Measurements from ENCODE around the gene TRIM73.
"Not testable (repeated sequence)": the region's sequence is repeated elsewhere in the genome, so short reads cannot be mapped to it uniquely, and the experiment has no call there.

Gene TRIM73

DNA sequence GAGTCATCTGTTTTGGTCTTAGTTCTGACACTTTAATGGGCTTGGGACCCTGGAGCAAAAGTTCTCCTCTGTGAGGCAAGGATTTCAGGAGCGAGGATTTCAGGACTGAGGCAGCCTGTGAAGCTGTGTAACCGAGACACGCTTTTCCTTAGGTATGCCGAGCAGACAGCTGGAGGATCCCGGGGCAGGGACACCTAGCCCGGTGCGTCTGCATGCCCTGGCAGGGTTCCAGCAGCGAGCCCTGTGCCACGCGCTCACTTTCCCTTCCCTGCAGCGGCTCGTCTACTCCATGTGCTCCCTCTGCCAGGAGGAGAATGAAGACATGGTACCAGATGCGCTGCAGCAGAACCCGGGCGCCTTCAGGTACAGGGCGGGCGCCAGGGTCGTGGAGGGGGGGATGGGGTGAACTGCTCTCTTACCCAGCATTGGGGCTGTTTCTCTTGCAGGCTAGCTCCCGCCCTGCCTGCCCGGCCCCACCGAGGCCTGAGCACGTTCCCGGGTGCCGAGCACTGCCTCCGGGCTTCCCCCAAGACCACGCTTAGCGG is 20.5 kb downstream of the TRIM73 start:
- DNase-seq (ENCODE audit: low read depth in 2 of 2), result not testable (repeated sequence)

DNA sequence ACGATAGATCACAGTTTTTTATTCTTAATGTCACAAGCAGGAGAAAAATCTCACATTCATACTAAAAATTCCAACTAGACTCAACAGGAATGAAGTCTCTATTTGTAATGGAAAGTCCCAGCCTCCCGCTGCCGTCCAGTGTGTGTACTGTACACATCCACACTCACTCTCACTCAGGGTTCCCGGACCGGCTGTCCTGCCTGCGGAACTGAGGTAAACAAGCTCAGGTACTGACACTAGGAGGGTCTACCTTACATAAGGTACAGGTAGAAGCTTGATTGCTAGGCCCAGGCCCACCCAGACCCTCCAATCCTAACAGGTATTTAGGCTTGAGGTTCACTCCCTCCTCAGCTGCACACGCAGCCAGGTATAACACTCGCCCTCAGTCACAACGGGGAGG is 21.4 kb downstream of the TRIM73 start:
- not testable (repeated sequence) for DNase-seq (ENCODE audit: low read depth in 2 of 2)

DNA sequence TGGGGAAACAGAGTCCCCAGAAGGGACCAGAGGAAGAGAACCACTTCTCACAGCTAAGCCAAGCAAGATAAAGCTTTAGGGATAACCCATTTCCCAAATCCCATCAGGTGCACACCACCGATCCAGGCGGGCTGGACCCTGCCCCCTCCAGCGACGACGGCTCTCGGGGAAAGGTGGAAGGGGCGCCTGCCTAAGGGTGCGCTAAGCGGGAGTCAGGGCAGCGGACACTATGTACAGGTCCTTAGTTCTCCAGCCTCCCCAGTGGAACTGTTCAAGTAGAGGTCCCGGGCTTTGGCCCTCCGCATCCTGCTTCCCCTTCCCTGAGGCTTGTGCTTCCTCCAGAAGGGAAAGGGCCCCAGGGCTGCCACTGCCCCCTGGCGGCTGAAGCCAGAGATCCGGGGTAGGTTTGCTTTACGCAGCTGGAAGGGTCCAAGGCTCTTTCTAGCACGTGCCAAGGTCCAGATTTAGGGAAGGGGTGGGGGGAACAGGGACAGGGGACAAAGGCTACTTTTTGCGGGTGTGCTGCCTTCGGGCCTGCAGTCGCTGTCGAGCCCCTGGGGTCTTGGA is 22.9 kb downstream of the TRIM73 start:
- not testable (repeated sequence) for DNase-seq (ENCODE audit: low read depth in 2 of 2)

DNA sequence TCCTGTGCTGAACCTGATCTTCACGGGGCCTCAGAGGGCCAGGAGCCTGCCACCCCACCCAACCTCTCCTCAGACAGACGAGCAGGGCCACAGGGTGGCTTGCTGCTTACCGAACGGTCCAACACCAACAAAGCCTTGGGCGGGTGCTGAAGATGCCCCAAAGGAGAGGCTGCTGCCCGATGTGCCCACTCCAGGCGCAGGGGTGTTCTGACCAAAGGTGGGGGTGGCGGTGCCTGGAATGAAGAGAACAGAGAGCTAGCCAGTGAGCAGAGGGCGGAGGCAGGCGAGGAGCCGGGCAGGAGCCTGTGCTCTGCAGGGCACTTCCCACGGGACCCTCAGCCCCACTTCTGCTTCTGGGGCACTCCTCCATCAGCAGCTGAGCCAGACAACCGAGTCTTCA is 23.8 kb downstream of the TRIM73 start:
- not testable (repeated sequence) for DNase-seq (ENCODE audit: low read depth in 2 of 2)

DNA sequence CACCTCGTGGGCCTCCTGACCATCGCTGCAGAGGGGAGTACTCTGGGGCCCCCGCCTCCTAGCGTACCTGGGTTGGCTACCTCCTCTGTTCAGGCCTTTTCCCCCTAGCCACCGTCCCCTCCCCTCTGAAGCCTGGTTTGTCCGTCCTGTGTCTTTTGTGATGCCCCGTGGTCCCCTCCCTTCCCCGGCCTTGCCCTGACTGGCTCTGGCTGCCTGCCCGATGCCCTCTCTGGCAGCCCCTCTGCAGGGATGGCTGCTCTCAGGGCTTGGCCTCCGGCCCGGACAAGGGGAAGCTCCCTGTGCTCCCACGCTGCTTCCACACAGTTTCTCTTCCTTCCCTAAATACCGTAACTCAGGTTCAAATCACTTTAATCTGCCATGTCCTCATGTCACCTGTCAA is 24.3 kb downstream of the TRIM73 start:
- DNase-seq (ENCODE audit: low read depth in 2 of 2), result not testable (repeated sequence)

DNA sequence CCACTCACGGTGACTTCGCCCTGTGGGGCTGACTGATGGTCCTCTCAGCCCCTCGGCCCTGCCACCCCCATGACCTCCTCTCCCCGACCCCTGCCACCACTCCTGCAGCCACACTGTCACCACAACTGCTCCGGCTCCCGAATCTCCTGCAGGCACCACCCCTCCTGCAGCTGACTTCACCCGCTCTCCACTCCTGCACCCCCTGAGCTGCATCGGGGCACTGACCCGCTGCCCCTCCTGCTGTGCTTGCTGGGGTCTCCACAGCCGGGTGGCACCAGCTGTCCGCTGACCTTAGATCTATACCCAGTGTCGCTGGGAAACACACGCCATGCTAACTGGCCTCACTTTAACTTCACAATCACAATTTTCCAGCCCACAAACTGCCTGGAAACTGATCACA is 24.7 kb downstream of the TRIM73 start:
- not testable (repeated sequence) for DNase-seq (ENCODE audit: low read depth in 2 of 2)

DNA sequence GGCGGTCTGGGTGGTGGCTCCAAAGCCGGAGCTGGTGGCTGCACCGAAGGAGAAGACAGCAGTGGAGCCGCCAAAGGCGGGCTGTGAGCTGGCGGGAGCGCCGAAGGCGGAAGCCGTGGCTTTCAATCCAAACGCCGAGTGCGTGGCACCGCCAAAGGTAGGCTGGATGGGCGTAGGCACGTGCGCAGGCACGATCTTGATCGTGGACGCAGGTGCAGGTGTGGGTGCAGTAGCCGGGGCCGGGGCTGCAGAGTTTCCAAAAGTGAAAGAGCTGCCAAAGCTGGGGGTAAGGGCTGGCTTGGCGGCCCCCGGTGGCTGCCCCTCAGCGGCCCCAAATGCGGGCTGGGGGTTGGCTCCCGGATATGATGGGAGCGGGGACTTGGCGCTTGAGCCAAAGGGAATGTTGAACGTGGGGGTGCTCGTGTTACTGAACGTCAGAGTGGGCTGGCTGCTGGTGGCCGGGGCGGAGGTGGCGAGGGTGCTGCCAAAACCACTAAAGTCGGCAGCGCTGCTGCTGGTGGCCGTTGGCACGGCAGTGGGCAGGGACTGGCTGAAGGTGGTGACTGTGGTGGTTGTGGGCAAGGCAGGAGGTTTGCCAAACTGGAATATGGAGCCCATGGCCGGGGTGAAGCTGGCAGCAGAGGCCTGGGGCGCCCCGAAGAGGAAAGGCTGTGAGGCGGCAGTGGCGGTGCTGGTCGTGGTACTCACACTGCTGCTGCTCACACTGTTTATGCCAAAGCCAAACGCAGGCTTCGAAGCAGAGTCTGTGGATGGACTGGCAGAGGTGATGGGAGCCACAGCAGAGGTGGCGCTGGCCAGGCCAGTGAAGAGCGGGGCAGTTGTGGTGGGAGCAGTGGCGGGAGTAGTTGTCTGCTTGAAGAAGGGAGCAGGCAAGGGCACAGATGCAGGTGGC is 26.6 kb downstream of the TRIM73 start:
- DNase-seq (ENCODE audit: low read depth in 2 of 2), result not testable (repeated sequence)

DNA sequence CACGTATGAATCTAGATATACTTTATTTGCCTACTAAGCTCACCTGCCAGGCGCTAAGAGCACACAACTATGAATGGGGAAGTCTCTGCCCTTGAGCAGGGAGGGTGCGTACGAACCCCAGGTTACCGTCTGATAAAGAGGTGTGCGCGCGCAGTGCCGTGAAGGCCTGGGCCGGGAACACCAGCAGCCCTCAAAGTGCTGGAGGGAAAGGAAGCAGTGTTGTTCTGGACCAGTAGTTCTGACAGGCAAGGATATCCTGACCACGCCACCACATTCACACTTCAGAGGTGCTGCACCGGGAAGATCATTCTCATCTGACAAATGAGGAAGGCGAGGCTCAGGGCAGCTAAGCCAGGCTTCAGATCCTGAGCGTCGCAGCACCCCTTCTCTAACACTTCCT is 28.1 kb downstream of the TRIM73 start:
- DNase-seq (ENCODE audit: low read depth in 2 of 2), result not testable (repeated sequence)

DNA sequence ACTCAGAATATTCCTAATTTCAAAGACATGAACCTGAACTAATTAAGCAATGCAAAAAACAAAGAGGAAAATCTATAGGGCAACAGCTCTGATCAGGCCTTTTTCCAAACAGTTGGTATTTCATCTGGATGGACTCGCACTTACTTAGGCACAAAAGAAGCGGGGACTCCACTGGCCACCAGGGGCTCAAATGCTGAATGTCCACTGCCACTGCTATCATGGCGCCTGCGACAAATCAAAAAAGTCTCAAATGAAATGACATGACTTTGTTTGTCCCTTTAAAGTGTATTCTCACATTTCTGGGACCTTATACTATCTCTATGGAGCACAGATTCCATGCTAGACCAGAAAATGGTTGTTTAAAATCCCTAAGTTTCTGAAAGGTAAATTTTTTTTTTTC is 43.6 kb downstream of the TRIM73 start:
- DNase-seq (ENCODE audit: low read depth in 2 of 2), result not testable (repeated sequence)

DNA sequence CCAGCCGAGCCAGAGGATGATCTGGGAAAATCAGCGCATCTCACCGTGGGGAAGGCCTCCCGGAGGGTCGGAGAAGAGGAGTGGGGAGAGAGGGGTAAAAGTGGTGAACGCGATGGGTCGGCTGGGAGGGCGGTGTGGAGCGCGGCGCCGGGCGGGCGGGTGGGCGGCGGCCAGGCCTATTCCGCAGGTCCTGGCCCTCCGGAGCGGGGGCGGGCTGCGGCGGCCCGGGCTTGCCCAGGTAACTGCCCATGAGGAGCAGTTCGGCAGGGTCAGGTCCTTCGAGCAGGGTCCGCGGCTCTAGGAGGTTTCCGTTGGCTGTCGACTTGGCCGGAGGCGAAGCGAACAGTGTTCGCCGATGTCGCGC is 46.7 kb downstream of the TRIM73 start:
- DNase-seq (ENCODE audit: low read depth in 2 of 2), result not testable (repeated sequence)

DNA sequence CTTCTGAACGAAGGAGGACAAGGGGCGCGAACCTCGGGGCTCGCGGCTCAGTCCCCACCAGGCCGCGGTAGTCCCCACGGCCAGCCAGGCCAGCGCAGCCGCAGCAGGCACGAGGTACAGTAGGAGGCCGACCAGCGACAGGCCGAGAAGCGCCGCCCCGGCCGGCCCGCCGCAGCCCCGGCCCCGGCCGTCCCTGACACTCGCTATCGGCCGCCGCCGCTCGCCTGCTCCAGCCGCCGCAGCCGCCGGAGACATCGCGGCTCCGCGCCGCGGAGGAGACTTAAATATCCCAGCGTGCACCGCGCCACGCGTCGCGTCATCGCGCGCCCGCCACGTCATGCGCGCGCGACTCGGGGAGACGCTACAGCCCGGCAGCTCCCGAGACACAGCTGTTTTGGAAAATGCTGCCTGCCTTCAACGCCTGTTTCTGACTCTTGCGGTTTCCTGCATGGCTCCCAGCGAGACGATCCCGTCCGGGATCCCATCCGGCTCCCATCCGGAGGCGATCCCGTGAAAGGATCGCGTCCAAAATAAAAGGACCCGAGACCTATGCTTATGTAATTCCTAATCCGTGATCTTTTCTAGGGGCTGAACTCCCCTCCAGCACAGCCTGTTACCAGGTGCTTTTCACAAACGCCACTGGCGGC is 47.2 kb downstream of the TRIM73 start:
- DNase-seq (ENCODE audit: low read depth in 2 of 2), result not testable (repeated sequence)

DNA sequence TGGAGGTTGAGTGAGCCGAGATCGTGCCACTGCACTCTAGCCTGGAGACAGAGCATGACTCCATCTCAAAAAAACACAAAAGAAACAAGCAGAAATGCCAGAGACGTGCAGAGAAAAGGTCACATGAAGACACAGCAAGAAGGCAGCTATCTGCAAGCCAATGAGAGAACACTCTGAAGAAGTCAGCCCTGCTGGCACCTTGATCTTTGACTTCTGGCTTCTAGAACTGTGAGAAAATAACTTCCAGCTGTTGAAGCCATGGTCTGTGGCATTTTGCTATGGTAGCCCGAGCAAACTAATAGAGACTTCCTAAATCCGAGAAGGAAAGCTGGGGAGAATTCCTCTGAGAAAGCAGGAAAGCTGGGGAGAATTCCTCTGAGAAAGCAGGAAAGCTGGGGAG is 54.5 kb downstream of the TRIM73 start:
- not testable (repeated sequence) for DNase-seq (ENCODE audit: low read depth in 2 of 2)

DNA sequence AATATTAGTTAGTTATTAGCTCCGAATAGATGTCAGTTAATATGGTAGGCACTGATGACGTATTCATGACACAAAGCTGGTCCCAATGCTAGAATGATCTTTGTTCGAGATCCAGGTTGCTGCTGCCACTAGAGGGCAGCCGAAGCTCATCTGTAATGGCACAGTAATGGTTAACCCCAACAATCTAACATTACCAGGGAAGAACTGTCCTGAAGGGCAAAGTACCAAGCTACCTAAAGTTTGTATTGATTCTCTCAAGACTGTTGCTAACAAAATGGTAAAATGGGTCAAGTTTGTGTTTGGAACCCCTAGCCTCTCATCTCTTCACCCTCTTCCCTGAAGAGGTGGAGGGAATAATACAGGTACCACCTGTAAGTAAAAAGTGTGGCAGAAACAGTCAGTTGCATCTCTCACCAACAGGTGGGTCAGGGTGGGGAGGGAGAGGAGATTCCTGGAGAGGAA is 57.1 kb downstream of the TRIM73 start:
- DNase-seq (ENCODE audit: low read depth in 2 of 2), result not testable (repeated sequence)

Data from stimulated activated CD4-positive, alpha-beta T cell treated with anti-CD3 and anti-CD28 coated beads, Interleukin-15, amount 100 ng/mL, for 48 hours (primary cell).